GM18861 (cell line): ENCODE results near the gene RPE.

ENCODE experiments used
- ATAC-seq: cut with Tn5 transposase; IDR thresholded peaks from one replicate; pipeline ENCODE4 v1.9.1; 2021; ENCODE audit not compliant: unreplicated experiment

RPE gene

DNA sequence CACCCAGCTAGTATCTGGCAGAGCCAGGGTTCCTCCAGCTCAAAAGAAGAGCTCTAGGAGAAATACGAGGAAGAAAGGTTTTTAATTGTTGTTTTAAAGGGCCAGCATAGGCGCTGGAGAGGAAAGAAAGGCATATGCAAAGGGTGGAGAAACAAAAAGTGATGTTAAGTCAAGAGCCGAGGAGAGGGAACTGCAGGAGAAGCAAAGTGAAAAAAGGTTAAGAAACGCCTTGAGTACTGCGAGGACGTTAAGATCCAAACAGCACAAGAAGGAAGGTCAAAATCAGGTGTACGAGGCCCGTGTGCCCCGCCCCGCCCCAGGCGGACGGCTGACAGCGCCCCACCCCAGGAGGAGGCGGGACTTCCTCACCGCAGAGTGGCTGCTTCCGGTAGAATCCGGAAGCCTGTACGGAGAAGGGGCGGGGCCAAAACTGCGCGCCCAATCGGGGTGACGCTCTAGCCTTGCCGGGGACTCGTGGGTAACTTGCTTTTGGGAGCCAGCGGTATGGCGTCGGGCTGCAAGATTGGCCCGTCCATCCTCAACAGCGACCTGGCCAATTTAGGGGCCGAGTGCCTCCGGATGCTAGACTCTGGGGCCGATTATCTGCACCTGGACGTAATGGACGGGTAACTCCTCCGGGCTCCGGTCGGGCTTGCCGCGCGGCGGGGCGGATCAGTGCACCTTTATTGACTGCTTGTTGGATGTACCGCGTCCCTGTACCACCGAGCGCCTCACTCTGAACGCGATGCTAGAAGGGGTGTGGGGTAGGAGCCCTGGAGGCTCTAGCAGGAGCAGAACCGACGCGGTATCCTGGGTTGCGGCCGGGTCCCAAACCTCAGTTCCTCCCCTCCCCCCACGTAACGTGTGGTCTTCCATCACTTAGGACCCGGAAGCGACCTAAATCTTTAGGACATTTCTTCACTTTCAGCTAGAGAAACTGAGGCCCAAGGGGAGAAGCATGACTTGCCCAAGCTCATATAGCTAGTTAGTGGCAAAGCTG is at the start of gene RPE:
Gene RPE (plus strand): TSS at position 481 of the 1,000 bp plus-strand sequence. CDS start 24 bp downstream, at position 505.
- peak; percentile 99 for ATAC-seq

DNA sequence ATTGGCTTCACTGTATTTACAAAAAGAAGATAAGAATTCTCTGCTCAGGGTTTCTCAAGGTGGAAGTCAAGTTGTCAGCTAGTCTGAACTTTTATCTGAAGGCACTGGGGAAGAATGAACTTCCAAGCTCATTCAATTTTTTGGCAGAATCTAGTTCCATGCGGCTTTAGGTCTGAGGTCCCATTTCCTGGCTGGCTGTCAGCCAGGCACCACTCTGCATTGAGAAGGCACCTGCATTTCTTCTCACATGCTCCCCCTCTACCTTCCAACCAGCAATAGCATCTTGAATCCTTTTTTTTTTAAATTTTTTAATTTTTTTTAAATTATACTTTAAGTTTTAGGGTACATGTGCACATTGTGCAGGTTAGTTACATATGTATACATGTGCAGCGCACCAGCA is 46.2 kb upstream of the RPE start:
- no peak for ATAC-seq

DNA sequence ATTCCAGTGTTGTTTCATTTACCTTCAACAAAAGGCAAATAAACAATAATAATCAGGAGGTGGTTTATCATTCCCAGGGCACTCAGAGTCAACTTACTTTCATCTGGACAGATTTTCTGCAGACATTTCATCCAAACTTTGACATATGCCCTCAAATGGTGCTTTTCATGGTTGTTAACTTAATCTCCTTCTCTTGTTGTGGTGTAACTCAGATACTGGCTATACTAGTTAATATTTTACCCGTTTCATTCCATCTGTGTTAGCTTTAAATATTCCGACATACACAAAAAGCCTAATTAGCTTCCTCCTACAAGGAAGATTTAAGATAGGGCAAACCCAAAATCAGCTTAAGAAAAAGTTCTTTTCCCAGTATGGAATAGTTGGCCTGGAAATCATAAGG is 44.4 kb upstream of the RPE start:
- no peak for ATAC-seq

- ATAC-seq = no peak
Measured at GRCh38 chr2:209960045-209960444, 42.4 kb upstream of the RPE start.

- ATAC-seq = peak; percentile 97
Measured at GRCh38 chr2:209960676-209961630, 41.5 kb upstream of the RPE start.

DNA sequence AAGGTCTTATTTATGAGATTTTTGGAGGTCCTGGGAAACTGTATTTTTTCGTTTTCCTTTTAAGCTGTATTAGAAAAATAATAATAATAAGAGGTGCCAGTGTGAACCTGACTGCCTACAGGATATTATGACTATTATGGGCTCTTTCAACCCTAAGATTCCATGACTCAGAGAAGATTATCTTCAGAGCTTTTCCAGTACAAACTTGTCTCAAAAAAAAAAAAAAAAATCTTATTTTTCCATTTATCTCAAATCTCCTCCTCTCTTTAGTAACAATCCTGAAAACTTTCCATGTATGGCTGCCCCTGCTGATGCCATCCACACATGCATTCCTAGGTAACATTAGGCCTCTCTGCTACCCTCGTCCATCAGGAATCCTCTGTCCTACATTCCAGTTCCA is 36.7 kb upstream of the RPE start:
- no peak for ATAC-seq

- ATAC-seq = no peak
Measured at GRCh38 chr2:209969692-209970091, 32.7 kb upstream of the RPE start.

GRCh38 chr2:209970271-209970670 is 32.2 kb upstream of the RPE start:
- ATAC-seq = no peak

- ATAC-seq = no peak
Measured at GRCh38 chr2:209970711-209971110, 31.7 kb upstream of the RPE start.

DNA sequence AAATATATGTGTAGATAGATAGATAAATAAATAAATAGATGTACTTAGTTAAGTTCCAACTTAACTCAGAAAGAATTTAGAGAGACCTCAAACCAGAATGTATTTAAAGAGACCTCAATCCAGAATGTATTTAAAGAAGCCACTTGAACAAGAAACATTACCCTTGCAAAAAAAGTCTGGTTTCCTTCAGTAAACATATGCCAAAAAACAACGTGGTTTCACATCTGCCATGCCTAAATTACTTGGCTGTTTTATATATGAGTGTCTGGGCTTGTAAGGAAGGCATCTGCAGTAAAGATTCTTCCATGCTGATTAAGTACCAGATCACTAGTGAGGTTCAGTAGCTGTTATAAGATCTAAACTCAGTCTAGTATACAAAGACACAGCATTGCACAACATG is 29.1 kb upstream of the RPE start:
- ATAC-seq = no peak

DNA sequence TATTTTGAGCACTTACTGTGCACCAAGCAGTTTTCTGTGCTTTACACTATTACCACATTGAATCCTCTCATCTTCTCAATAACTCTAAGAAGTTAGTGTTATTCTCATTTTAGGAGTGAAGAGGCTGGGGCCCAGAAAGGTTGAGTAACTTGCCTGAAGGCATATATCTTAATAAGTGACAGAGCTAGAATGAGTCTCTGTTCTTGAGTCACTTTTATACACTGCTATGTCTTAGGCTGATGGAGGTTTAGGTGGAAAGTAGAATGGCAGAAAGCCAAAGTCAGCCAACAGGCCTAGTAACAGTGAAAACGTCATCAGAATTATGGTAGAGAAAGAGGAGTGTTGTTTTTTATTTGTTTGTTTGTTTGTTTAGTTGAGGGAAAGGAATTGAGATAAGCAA is 27.9 kb upstream of the RPE start:
- ATAC-seq = no peak

DNA sequence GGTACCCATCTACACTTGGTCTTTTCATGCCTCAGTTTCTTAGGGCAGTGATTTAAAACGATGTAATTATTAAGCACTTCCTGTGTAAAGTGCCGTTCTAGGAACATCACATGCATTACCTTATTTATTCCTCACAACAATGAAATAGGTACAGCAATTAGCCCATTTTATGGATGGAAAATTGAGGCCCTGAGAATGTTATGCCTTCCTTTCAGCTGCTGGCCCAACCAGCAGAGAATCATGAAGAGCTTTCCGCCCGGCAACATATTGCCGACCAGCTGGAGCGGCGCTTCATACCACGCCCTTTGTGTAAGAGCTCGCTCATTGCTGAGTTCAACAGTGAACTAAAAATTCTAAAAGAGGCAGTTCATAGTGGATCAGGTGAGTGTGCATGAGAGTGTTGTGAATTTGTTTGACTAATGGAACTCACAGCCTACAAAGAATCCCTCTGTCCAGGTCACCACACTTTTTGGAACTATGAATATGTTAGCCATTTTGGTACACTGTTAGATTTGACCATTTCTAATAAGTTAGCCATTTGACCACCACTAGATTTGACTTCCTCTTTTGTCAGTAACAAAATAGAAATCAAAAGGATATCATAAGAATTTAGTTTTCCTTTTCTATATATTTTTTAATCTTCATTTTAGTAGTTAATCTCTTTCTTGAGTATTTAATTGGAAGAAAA is 25.6 kb upstream of the RPE start:
- ATAC-seq = peak; percentile 82

- ATAC-seq = peak; percentile 57
Measured at GRCh38 chr2:209977386-209978239, 24.8 kb upstream of the RPE start.

DNA sequence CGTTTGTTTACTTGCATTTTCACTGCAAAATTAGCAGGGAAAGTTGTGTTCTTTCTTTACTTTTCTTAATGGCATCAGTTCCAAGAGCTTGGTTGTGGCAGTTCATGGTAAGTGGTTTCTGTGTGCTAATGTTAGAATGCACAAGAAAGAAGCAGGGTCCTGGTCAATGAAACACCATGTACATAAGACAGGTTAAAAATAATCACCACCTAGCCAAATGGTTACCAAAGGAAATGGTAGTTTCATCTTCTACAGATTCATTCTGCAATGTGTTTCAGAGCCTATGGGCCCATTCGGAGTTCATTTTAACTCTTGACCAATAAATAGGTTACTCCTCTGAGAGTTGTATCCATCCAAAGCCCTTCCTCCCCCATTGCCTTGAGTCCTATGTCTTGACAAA is 18.1 kb upstream of the RPE start:
- no peak for ATAC-seq

- ATAC-seq = no peak
Measured at GRCh38 chr2:209985874-209986273, 16.6 kb upstream of the RPE start.

- ATAC-seq = no peak
Measured at GRCh38 chr2:209986415-209986814, 16.0 kb upstream of the RPE start.

- peak; percentile 60 for ATAC-seq
Measured at GRCh38 chr2:209988010-209988409, 14.4 kb upstream of the RPE start.

DNA sequence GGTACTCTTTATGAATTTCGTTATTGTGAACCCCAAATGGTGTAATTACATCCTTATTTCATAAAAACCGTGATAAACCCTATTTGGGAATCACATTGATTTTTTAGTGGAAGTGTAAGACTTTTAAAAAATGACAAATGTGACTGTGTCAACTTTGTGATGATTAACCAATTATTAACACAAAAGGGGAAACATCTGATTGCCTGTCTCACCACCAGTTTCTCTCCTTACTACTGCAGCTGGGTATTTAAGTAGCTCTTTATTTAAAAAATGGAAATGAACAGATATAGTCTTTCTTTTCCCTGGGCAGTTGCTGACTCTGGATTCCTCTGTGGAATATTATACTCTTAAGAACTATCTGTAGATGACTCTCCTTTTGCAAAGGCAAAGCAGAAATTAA is 11.6 kb upstream of the RPE start:
- peak; percentile 47 for ATAC-seq

GRCh38 chr2:209993968-209994367 is 8.5 kb upstream of the RPE start:
- no peak for ATAC-seq

DNA sequence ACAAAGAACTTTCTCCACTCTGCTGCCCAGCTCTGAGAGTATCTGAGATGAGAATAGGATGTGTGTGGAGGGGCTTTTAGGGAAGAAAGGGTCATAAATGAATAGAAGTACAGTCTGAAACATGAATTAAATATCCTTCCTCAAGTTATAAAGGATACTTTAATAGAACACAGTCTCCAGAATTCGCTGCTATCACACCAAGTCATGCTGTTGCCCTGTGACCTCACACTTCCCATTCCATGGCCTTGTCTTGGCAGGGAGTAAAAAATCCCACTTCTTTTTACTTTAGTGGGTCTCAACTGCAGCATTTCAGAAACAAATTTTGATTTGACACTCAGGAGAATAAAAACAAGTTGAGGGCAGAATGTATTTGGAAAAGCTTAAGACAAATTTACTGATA is 3.8 kb upstream of the RPE start:
- ATAC-seq = no peak
